ENCODE results near the gene HM13. TPM values are rescaled to one million over a fixed set of nuclear protein-coding genes. Genes with fewer than 3 reads are reported as not detected.

HM13 gene
- total and polyA plus RNA-seq, 2 of the 13 experiments (the other 11 are each of a cell fraction or from before 2014, with no cell fraction given) = 118 to 243 TPM

GRCh38 chr20:31496761-31497295, 17.4 kb upstream of the HM13 start:
- Histone ChIP-seq H3K9me3 (ENCODE audit: low read length) (no peaks in the 10 kb centered on the region), H3K9ac (ENCODE audit: insufficient read depth, low read depth, low read length) (no peak overlapping the region), H3K79me2 (ENCODE audit: insufficient read depth, low read length) (no peaks in the 10 kb centered on the region), H3K4me2 (ENCODE audit: low read depth, low read length) (no peak overlapping the region), H3K27me3 (ENCODE audit: control insufficient read depth in 1 of 2, insufficient read depth in 2 of 2, low read length in 2 of 2) (peaks cover 6 to 26% of the 10 kb centered on the region in 2 experiments; a peak in 2 of 5 replicates), H2AFZ (ENCODE audit: low read length) (no peak overlapping the region), H3K4me3 (replicated peaks in 1 of 3; ENCODE audit: insufficient read depth in 1 of 3, low read depth in 2 of 3, low read length in 3 of 3) (no peak overlapping the region), H3K27ac (ENCODE audit: extremely low read length, insufficient read depth, low read length) (no peak overlapping the region), H3K4me1 (ENCODE audit: insufficient read depth, low read length) (no peaks in the 10 kb centered on the region), H4K20me1 (ENCODE audit: insufficient read depth, low read length) (no peaks in the 10 kb centered on the region), H3K36me3 (replicated peaks in 1 of 2; ENCODE audit: control insufficient read depth in 1 of 2, insufficient read depth in 2 of 2, low read length in 2 of 2) (no peaks in the 10 kb centered on the region)
- in situ Hi-C loops (cut with HindIII; ENCODE audit: extremely low pct_ligation_motif_present, low pct_unique_long_range_greater_than_20kb) = loop anchor here (5.0 kb wide), 2 partner anchors 35 to 85 kb away; no protein-coding TSS in a partner anchor
- 6% methylated on average over 15 of the region's 15 CpGs for WGBS (ENCODE audit: low lambda C conversion rate)
- ChIA-PET CTCF (ENCODE audit: low intra/inter-chr PET ratio, low total read pairs) (no interaction called here), POLR2A (no interaction called here)
- no peak for DNase-seq (ENCODE audit: low spot score)
- no peak for FAIRE-seq
- TF ChIP-seq PCBP2 (optimal IDR thresholded peaks at IDR 0.05; ENCODE audit: low read depth, low read length, poor library complexity, severe bottlenecking) (no peak), FOXO1 (CRISPR knock-in tag; IDR thresholded peaks at IDR 0.05) (no peak), KLF11 (CRISPR knock-in tag; IDR thresholded peaks at IDR 0.05) (no peak), MLLT10 (CRISPR knock-in tag; IDR thresholded peaks at IDR 0.05) (no peak)
- intact Hi-C loops (cut with micrococcal nuclease; ENCODE audit: unreplicated experiment) = no loop called here
- BruUV-seq (replicated peaks) = no TSS peak
- no peak for ATAC-seq

DNA sequence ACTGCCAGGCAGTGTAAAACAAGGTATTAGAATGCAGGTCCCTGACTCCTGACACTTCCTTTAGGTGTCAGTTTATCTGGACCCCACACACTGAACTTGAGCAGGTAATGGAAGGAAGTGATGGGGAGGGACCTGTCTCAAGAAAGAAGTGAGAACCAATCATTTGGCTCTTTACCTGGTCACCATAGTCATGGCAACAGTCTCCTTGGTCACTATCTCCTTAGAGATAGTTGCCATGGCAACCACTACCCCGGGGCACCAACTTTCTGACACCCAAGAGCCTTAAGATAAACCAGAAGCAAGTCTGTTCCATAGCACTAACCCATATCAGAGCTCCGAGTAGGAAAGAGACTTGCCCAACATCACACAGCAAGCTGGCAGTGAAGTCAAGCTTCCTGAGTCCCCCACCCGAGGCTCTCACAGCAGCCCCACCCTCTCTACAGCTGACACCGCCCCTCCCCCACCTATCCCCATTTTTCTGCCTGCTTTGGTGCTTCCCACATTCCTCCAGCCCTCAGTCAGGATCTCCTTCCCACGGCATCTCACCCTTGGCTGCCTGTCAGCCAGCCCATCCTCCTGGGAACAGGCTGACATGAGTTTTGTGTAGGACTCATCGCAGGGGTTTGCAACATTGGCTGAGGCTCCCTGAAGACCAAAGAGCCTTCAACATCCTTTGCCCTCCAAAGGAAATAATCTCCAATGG, 16.3 kb upstream of the HM13 start:
- Histone ChIP-seq H3K9me3 (ENCODE audit: low read length) (no peaks in the 10 kb centered on the region), H4K20me1 (ENCODE audit: insufficient read depth, low read length) (no peaks in the 10 kb centered on the region), H2AFZ (ENCODE audit: low read length) (no peak overlapping the region), H3K27ac (ENCODE audit: extremely low read length, insufficient read depth, low read length) (no peak overlapping the region), H3K4me3 (replicated peaks in 1 of 3; ENCODE audit: insufficient read depth in 1 of 3, low read depth in 2 of 3, low read length in 3 of 3) (no peak overlapping the region), H3K9ac (ENCODE audit: insufficient read depth, low read depth, low read length) (no peak overlapping the region), H3K36me3 (replicated peaks in 1 of 2; ENCODE audit: control insufficient read depth in 1 of 2, insufficient read depth in 2 of 2, low read length in 2 of 2) (no peaks in the 10 kb centered on the region), H3K4me1 (ENCODE audit: insufficient read depth, low read length) (no peaks in the 10 kb centered on the region), H3K4me2 (ENCODE audit: low read depth, low read length) (no peak overlapping the region), H3K27me3 (ENCODE audit: control insufficient read depth in 1 of 2, insufficient read depth in 2 of 2, low read length in 2 of 2) (peaks cover 6 to 33% of the 10 kb centered on the region in 2 experiments; a peak in 2 of 5 replicates), H3K79me2 (ENCODE audit: insufficient read depth, low read length) (no peaks in the 10 kb centered on the region)
- no peak for ATAC-seq
- no TSS peak for BruUV-seq (replicated peaks)
- ChIA-PET POLR2A (no interaction called here), CTCF (ENCODE audit: low intra/inter-chr PET ratio, low total read pairs) (no interaction called here)
- TF ChIP-seq ZNF75D (CRISPR knock-in tag; IDR thresholded peaks at IDR 0.05; ENCODE audit: borderline replicate concordance) (no peak), RBM22 (optimal IDR thresholded peaks at IDR 0.05; ENCODE audit: low read length) (peak; percentile 70), NBN (conservative IDR thresholded peaks at IDR 0.05) (no peak), RFX5 (IDR thresholded peaks at IDR 0.05; ENCODE audit: low read depth, low read length) (peak; percentile 45; the same call in 1 of the 2 replicates), ZNF616 (CRISPR knock-in tag; IDR thresholded peaks at IDR 0.05; ENCODE audit: low read depth) (no peak), MNT (IDR thresholded peaks at IDR 0.05) (no peak), MXI1 (IDR thresholded peaks at IDR 0.05; ENCODE audit: borderline replicate concordance, low read depth, low read length) (0 out of 3 replicates have a peak, but pooled peaks have one; percentile 31), RFX3 (CRISPR knock-in tag; IDR thresholded peaks at IDR 0.05) (0 out of 2 replicates have a peak, but pooled peaks have one; percentile 22), RFX1 (IDR thresholded peaks at IDR 0.05) (peak; percentile 77)
- intact Hi-C loops (cut with micrococcal nuclease; ENCODE audit: unreplicated experiment) (no loop called here), in situ Hi-C loops (cut with HindIII; ENCODE audit: extremely low pct_ligation_motif_present, low pct_unique_long_range_greater_than_20kb) (loop anchor here (5.0 kb wide), 2 partner anchors 36 to 86 kb away; no protein-coding TSS in a partner anchor)
- no peak for FAIRE-seq
- WGBS (ENCODE audit: low lambda C conversion rate) = 7% methylated on average over 6 of the region's 6 CpGs
- DNase-seq (ENCODE audit: low spot score) = no peak

Measured in HepG2 (cell line).